B cell (primary cell): ENCODE measurements around the gene BTBD1.

Experiments
- EZH2 ChIP-seq: IDR thresholded peaks from 2 replicates; pipeline ENCODE4 v1.6.1; 2012; ENCODE audit warnings: borderline replicate concordance, low read depth, mild to moderate bottlenecking, moderate library complexity, low read length; ENCODE audit not compliant: insufficient read depth, poor library complexity, severe bottlenecking
- TF ChIP-seq, protein P1 (sequence below): fragments of 200-600 bp; IDR thresholded peaks from one replicate; pipeline ENCODE4 v1.8.0; 2022; ENCODE audit warnings: antibody characterized with exemption, mild to moderate bottlenecking

DNA sequence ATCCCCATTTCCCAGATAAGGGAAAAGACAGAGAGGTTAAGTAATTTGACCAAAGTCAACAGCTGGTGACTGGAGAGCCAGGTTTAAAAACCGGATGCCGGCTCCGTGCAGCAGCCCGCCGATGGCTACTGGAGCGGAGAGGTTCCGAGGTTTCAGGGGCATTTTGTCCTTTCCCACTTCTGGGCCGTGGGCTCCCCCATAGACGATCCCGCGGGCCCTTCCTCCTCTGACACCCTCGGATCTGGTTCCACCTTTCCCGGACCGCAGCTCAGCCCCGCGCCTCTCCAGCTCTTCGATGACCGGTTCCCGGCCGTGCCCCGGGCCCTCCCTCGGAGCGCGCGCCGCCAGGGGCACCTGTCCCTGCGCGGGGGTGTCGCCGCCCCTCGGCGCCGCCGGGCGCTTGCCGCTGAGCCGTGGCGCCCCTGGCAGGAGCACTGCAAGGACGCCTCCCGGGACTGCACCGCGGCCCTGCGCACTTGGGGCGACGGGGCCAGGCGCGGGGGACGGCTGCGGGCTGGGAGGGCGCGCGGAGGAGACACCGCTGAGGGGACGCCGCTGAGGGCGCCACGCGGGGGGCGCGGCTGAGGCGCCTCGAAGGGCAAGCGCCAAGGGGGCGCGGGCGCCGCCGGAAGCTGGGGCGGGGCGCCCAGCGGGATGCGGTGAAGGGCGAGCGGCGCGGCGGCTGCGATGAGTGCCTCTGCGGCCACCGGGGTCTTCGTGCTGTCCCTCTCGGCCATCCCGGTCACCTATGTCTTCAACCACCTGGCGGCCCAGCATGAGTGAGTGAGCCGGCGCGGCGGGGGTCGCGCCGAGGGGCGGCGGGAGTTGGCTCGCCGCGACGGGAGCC lies 40.2 kb upstream of the BTBD1 start, which contains the start of gene TM6SF1:
- TF ChIP-seq, protein P1, sequence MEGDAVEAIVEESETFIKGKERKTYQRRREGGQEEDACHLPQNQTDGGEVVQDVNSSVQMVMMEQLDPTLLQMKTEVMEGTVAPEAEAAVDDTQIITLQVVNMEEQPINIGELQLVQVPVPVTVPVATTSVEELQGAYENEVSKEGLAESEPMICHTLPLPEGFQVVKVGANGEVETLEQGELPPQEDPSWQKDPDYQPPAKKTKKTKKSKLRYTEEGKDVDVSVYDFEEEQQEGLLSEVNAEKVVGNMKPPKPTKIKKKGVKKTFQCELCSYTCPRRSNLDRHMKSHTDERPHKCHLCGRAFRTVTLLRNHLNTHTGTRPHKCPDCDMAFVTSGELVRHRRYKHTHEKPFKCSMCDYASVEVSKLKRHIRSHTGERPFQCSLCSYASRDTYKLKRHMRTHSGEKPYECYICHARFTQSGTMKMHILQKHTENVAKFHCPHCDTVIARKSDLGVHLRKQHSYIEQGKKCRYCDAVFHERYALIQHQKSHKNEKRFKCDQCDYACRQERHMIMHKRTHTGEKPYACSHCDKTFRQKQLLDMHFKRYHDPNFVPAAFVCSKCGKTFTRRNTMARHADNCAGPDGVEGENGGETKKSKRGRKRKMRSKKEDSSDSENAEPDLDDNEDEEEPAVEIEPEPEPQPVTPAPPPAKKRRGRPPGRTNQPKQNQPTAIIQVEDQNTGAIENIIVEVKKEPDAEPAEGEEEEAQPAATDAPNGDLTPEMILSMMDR: no peak
- no peak for TF ChIP-seq EZH2
